NCI-H69 (cell line): ENCODE results near the gene RALGPS1.

ENCODE experiments used
- DNase-seq: peaks from one replicate; lab custom pipeline; 2025; lab: John Stamatoyannopoulos, UW

Gene RALGPS1

GRCh38 chr9:127174386-127175318 is 260.1 kb downstream of the RALGPS1 start:
- no peak for DNase-seq

- DNase-seq = no peak
Observed at GRCh38 chr9:127175319-127175715, 260.7 kb downstream of the RALGPS1 start.

GRCh38 chr9:127175764-127176163 is 261.2 kb downstream of the RALGPS1 start:
- no peak for DNase-seq

- no peak for DNase-seq
Observed at GRCh38 chr9:127176631-127177030, 262.0 kb downstream of the RALGPS1 start.

- DNase-seq = peak; percentile 80
Observed at GRCh38 chr9:127177231-127177630, 262.6 kb downstream of the RALGPS1 start.

GRCh38 chr9:127177665-127178265 is 263.2 kb downstream of the RALGPS1 start:
- DNase-seq = no peak

GRCh38 chr9:127178686-127179632 is 264.4 kb downstream of the RALGPS1 start:
- no peak for DNase-seq

- no peak for DNase-seq
Observed at GRCh38 chr9:127179633-127180441, 265.3 kb downstream of the RALGPS1 start.

GRCh38 chr9:127180457-127181314 is 266.1 kb downstream of the RALGPS1 start:
- DNase-seq = peak; percentile 81

- no peak for DNase-seq
Observed at GRCh38 chr9:127181315-127181580, 266.7 kb downstream of the RALGPS1 start.

GRCh38 chr9:127181595-127182190 is 267.1 kb downstream of the RALGPS1 start:
- DNase-seq = no peak

- DNase-seq = peak; percentile 59
Observed at GRCh38 chr9:127182901-127183746, 268.5 kb downstream of the RALGPS1 start.

- DNase-seq = no peak
Observed at GRCh38 chr9:127183814-127184582, 269.4 kb downstream of the RALGPS1 start.

GRCh38 chr9:127184641-127185040 is 270.1 kb downstream of the RALGPS1 start:
- DNase-seq = no peak

GRCh38 chr9:127185181-127185580 is 270.6 kb downstream of the RALGPS1 start:
- DNase-seq = no peak

- DNase-seq = no peak
Observed at GRCh38 chr9:127185931-127186781, 271.6 kb downstream of the RALGPS1 start.

- DNase-seq = no peak
Observed at GRCh38 chr9:127186806-127187205, 272.2 kb downstream of the RALGPS1 start.
